ENCODE results near the gene RPS27L.

GRCh38 chr15:63151665-63152064 lies 5.6 kb downstream of the RPS27L start:
- no peak for TF ChIP-seq POLR2AphosphoS5 (IDR thresholded peaks at IDR 0.05; ENCODE audit: borderline replicate concordance, low read depth, low read length)
- TF ChIP-seq EZH2 (IDR thresholded peaks at IDR 0.05): no peak
